Stomach (tissue), 4 donors: ENCODE measurements around the gene APRT.

Source experiments
- EP300 ChIP-seq: sonication (generic); formaldehyde crosslinking; IDR thresholded peaks from one replicate; pipeline ENCODE4 v1.6.1; 2017; ENCODE audit warnings: antibody characterized with exemption
- POLR2A ChIP-seq, 4 donors: fragments of 450-650 bp; IDR thresholded peaks; one replicate each; pipeline ENCODE4 v1.6.1; 2016; ENCODE audit warnings: antibody characterized with exemption in 4 of 4, control low read depth in 2 of 4, mild to moderate bottlenecking in 1 of 4, moderate library complexity in 1 of 4
- POLR2AphosphoS5 ChIP-seq, 3 donors: sonication (generic); formaldehyde crosslinking; IDR thresholded peaks; one replicate each; pipeline ENCODE4 v1.6.1; 2016; ENCODE audit warnings: antibody characterized with exemption in 3 of 3
- TF ChIP-seq, protein P1 (sequence below), 7 experiments: fragments of 450-650 bp in 4 of 7; fragments of 200-600 bp in 3 of 7; sonication (generic) in 3 of 7; IDR thresholded peaks; one replicate each; pipeline ENCODE4 v1.5.1; 2016 to 2019; ENCODE audit warnings: antibody characterized with exemption in 7 of 7, control low read depth in 2 of 7, mild to moderate bottlenecking in 1 of 7

DNA sequence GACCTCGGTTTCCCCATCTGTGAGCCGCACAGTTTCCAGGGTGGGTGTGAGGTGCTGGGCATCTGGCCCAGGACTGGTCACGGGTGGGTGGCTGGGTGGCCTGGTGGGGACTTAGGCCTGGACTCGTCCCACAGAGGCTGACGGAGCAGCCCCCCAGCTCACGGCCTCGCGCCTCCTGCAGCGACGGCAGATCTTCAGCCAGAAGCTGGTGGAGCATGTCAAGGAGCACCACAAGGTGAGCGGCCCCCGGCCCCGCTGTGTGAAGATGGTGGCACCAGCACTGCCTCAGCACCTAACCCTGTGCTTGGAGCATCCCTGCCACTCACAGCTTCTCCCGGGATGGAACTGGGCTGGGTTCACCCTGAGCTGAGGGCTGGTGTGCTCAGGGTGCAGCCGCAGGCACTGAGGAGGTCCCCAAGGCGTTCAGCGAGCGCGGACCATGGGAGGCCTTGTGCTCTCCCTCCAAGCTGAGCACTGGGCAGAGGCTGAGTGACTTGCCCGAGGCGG, 5.8 kb downstream of the APRT start:
- TF ChIP-seq POLR2AphosphoS5 (IDR thresholded peaks at IDR 0.05) (no peak), EP300 (no peak), POLR2A (IDR thresholded peaks at IDR 0.05) (no peak)
- TF ChIP-seq, protein P1, sequence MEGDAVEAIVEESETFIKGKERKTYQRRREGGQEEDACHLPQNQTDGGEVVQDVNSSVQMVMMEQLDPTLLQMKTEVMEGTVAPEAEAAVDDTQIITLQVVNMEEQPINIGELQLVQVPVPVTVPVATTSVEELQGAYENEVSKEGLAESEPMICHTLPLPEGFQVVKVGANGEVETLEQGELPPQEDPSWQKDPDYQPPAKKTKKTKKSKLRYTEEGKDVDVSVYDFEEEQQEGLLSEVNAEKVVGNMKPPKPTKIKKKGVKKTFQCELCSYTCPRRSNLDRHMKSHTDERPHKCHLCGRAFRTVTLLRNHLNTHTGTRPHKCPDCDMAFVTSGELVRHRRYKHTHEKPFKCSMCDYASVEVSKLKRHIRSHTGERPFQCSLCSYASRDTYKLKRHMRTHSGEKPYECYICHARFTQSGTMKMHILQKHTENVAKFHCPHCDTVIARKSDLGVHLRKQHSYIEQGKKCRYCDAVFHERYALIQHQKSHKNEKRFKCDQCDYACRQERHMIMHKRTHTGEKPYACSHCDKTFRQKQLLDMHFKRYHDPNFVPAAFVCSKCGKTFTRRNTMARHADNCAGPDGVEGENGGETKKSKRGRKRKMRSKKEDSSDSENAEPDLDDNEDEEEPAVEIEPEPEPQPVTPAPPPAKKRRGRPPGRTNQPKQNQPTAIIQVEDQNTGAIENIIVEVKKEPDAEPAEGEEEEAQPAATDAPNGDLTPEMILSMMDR (IDR thresholded peaks at IDR 0.05): no peak
